ENCODE results near the gene EXOC4.

The EXOC4 gene

DNA sequence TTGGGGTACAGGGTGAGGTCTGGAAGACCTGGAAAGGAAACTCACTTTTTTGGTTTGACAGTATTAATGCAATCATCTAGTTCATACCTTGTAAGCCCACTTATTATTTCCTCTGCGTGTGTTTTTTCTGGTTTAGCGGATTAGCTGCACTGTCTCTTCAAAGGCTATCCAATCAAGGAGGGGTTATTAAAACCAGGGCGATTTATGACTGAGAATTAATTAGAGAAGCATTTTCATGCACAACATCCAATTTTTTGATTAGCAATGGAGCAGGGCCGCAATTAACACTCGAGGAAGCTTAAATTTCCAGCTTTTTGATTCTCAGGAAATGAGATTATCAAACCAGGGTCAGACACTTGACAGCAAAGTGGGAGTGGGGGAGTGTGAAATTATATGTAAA is 248.9 kb downstream of the EXOC4 start:
- DNase-seq, result no peak

DNA sequence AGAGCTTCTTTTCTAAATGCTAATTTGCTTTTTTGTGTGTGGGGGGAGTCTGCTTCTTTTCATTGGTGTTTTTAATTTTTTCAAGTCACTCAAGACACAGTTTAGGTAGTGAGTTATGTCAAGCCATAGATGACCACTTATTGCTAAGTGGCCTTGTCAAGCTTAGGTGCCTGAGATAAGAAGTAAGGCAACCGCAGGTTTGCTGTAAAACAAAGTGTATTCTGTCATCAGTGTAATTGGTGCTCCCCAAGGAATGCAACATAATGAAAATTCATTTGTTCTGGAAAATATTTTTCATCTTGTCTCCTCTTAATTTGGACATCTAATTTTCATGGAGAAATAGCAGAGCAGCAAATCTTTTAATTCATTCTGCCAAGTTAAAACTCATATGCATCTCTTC is 249.6 kb downstream of the EXOC4 start:
- no peak for DNase-seq

GRCh38 chr7:133502972-133503371 is 250.1 kb downstream of the EXOC4 start:
- DNase-seq, result no peak

DNA sequence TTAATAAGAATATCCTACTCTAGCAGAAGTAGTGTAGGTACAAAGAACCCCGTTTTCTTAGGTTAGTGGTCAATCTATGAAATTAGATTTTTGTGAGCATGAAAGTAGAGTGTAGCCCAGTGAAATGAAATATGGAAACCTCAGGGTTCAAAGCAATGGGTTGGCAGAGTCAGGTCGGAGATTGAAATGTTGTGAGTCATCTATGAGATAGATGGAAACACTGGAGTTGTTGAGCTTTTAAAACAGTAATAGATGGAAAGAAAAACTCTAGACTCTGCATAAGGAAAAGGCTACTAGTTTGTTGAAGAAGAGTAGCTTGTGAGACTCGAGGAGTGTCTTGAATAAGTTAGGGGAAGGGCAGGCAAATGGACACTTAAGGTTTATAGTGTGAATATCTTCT is 251.9 kb downstream of the EXOC4 start:
- DNase-seq, result no peak

DNA sequence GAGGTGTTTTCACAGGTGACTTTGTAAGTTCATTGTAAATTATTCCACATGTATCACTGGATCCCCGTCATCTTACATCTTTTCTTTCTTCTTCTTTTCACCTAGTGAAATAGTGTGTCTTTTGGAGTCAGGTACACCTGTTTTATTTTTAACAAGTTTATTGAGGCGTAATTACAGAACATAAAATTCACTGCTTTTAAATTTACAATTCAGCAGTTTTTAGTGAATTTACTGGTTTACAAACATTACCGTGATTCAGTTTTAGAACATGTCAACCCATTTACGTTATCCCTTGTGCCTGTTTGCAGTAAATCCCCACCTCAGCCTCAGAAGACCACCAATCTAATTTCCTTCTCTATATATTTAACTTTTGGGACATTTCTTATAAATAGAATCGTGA is 256.9 kb downstream of the EXOC4 start:
- DNase-seq, result no peak

DNA sequence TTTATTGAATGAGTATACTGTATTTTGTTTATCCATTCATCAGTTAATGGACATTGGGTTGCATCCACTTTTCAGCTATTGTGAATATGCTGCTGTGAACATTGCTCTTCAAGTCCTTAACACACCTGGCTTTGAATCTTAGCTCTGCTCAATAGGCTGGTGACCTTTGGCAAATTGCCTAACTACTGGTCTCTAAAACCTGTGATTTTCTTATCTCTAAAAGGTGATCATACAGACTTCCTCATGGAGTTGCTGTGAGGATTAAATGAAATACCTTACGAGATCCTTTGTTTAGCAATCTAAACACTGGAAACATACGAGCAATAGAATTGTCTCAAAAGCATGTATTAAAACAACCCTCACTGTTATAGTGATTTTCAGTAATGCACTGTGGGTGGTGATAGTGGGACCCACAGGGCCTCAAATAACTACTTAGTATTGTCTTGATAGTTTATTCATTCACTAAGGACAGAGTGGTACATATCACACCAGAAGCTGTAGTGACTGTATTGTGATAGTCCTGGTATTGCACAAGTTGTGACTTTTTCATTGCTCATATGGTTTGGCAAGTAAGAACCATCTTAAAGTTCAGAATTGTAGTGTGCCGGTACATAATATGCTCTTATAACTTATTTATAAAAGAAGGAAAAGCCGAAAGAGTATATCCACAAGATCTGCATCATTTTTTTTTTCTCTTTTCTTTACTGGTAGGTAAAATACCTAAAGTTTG is 257.6 kb downstream of the EXOC4 start:
- DNase-seq, result no peak

DNA sequence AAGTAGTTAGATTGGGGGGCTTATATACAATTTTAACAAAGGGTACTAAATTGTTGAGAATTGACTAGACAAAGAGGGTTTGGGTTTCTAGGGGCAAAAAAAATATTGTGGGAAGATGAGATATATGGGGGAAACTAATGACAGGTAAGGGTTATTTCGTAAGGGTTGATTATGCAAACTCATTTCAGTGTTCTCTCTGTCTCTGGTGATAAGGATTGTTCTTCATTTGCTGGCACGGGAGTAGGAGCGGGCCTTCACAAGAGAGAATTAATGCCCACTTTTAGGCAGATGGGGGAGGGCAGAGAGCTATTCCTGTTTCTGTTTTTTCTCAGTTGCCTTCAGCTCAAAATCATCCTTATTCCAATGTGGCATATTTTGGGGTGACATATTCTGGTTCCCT is 258.4 kb downstream of the EXOC4 start:
- DNase-seq, result no peak

GRCh38 chr7:133511708-133512107 is 258.8 kb downstream of the EXOC4 start:
- DNase-seq, result no peak

GRCh38 chr7:133512560-133512959 is 259.7 kb downstream of the EXOC4 start:
- no peak for DNase-seq

DNA sequence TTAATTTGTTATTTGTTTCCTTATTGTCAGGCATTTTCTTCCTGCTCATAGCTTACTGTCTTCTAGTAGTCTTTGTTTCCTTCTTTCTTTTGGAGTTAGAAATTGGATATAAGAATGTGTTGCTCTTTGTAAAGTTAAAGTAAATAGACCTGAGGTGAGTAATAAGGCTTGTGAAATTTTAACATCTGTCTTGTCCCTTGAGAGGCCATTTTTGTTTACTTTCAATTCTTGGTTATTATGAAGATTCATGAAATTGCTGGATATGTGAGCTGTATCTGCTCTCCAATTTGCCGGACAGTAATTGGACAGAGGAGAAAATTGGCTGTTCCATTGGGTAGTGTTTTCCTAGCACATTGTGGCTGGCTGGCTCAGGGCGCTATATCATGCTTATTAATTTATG is 260.7 kb downstream of the EXOC4 start:
- no peak for DNase-seq

DNA sequence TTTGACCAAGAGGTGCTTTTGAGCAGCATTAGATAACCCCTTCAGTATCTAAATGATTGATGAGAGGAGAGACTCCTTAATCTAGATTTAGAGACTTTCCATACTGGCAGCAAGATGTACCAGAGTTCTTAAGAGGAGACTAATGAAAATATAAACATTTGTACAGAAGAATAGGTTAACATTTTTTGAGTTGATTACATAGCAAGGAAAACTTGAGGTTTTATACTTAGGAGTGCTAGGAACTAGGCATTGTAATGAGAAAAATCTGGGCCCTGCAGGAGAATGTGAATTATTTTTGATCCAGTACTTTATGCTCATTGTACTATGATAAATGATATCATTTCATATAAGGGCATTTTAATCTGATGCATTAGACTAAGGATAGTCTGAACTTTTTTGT is 261.7 kb downstream of the EXOC4 start:
- no peak for DNase-seq

DNA sequence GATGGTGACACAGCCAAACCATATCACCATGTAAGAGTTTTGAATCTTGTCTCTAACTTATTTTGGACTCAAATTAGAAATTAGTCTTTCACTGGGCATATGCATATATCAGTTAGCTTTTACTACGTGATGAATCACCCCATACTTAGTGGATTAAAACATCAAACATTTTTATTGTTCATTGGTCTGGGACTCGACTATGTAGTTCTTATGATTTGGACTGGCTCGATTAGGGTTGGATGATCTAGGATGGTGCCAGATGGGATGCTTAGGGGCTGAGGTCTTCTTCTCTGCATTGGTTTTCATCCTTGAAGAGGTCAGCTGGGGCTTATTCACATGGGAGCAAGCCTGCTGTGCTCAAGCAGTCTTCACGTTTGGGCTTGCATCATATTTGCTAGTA is 264.9 kb downstream of the EXOC4 start:
- no peak for DNase-seq

GRCh38 chr7:133518718-133519117 is 265.8 kb downstream of the EXOC4 start:
- DNase-seq, result no peak

- no peak for DNase-seq
These were observed 267.4 kb downstream of the EXOC4 start for GRCh38 chr7:133520248-133520647.

GRCh38 chr7:133522501-133522900 is 269.6 kb downstream of the EXOC4 start:
- DNase-seq, result no peak

GRCh38 chr7:133528796-133529195 is 275.9 kb downstream of the EXOC4 start:
- DNase-seq, result no peak

DNA sequence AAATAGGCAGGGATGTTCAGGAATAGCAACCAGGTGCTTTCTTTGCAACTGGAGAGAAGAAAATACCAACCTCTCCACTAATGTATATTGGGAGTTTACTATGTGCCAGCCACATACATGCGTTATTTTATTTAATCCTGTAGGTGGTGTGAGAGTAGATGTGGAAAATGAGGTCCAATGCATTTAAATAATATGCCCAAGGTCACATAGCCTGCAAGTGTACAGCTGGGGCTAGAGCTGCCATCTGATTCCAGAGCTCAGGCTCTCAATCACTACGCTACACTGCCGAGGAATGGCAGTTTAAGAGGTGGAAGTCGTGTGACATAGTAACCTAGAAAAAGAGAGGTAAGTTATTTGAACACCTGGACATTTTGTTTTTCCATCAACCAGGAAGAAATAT is 277.0 kb downstream of the EXOC4 start:
- DNase-seq, result no peak

DNA sequence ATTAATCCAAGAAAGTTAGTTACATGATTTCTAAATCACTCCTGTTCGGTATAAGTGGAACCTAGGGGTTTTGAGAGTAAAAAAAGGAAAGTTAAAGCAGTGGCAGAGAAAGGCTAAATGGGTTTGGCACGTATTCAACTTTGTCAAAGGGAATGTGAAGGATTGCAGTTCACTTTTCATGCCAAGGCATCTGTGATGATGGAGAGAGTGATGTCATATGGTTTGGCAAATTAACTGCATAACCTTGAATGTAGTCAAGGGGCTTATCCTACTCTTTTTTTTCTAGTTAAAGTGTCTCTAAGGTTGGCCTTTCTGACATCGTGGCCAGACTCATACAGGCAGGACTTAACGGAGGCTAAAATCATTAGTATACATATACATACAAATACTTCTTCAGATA is 277.8 kb downstream of the EXOC4 start:
- no peak for DNase-seq

GRCh38 chr7:133534816-133535215 is 281.9 kb downstream of the EXOC4 start:
- no peak for DNase-seq

DNA sequence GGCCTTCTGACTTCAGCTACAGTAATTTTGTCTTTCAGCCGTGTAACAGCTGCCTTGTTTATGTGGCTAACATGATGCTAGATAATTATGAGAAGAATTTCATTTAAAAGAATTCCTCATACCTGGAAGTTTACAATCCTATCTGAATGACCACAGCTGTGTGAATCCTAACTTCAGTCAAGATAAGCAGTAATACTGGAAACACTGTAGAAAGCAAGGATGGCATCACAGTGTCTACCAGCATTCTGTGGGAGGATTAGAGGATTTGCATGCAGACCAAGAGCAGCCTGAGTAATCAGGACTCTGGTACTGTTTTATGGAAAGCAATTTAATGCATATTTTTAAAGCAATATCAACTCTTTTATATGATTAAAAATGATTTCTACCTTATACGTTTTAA is 282.4 kb downstream of the EXOC4 start:
- DNase-seq, result no peak

DNA sequence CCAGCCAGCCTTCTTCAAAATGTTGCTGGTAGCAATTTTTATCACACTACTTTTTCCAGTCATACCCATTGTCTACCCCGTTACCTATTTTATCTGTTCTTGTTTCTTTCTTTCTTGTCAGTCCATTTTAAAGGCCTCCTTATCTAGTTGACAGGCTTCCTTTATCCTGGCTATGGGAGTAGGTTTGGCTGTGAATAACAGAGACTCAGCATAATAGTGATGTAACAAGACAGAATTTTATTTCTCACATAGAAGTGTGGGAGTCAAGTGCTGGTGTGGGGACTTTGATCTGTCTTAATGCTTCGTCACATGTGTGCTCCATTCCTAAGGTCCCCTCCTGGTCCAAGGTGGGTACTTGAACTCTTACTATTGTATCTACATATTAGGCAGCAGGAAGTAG is 283.6 kb downstream of the EXOC4 start:
- no peak for DNase-seq

DNA sequence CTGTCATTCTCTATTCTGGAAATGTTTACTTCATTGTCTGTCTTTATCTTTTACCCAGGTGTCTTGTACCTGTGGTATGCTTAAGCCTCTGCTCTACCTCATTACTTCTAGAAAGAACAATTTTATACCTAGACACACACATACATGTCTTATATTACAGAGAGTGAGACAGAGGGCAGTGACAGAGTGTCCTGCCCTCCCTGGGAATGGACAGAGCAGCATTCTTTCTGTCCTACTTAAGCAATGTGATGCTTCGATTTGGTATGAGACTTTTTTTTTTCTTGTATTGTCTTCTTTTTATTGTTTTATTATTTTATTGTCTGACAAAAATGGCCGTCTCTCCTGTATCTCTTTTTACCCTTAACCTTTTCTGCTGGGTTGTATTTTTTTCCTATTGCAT is 286.1 kb downstream of the EXOC4 start:
- no peak for DNase-seq

- DNase-seq, result no peak
These were observed 287.4 kb downstream of the EXOC4 start for GRCh38 chr7:133540096-133540860.

GRCh38 chr7:133542209-133542780 is 289.4 kb downstream of the EXOC4 start:
- no peak for DNase-seq

All from activated naive CD4-positive, alpha-beta T cell treated with Interleukin-2 at 50 U/mL for 16 hours (primary cell).